Astrocyte (in vitro differentiated cells and primary cell): ENCODE results near the gene SDK1. TPM values are rescaled to one million over a fixed set of nuclear protein-coding genes. Genes with fewer than 3 reads are reported as not detected.

Experiments
- DNase-seq: peaks from one replicate; pipeline ENCODE4 v3.0.0-alpha.2; 2010; ENCODE audit warnings: low read depth
- FAIRE-seq: peaks from 2 replicates; lab custom pipeline; 2011; peaks lifted over from hg19 to GRCh38; lab: Jason Lieb, UNC
- H2AFZ ChIP-seq: 2 replicates; pipeline ENCODE4 v1.6.0; 2012; ENCODE audit warnings: low read depth, low read length, inconsistent platforms
- H3K27ac ChIP-seq: 2 replicates; pipeline ENCODE4 v1.5.1; 2011; ENCODE audit warnings: low read depth, low read length, inconsistent platforms
- H3K27me3 ChIP-seq: 2 replicates; pipeline ENCODE4 v1.6.0; 2011; ENCODE audit warnings: low read length, inconsistent platforms; ENCODE audit not compliant: insufficient read depth
- H3K36me3 ChIP-seq: 2 replicates; pipeline ENCODE4 v1.5.1; 2011; ENCODE audit warnings: low read length, inconsistent platforms; ENCODE audit not compliant: insufficient read depth
- H3K4me1 ChIP-seq: 2 replicates; pipeline ENCODE4 v1.5.1; 2011; ENCODE audit warnings: low read length, inconsistent platforms; ENCODE audit not compliant: insufficient read depth
- H3K4me2 ChIP-seq: 2 replicates; pipeline ENCODE4 v1.6.0; 2012; ENCODE audit warnings: low read length, inconsistent platforms
- H3K4me3 ChIP-seq: 2 replicates; pipeline ENCODE4 v1.5.1; 2011; ENCODE audit warnings: low read depth, mild to moderate bottlenecking, low read length, inconsistent platforms; ENCODE audit not compliant: insufficient read depth
- H3K79me2 ChIP-seq: 2 replicates; pipeline ENCODE4 v1.6.0; 2012; ENCODE audit warnings: mild to moderate bottlenecking, low read length, inconsistent platforms; ENCODE audit not compliant: insufficient read depth
- H3K9ac ChIP-seq: 2 replicates; pipeline ENCODE4 v1.6.0; 2012; ENCODE audit warnings: mild to moderate bottlenecking, low read length, inconsistent platforms
- H3K9me3 ChIP-seq: 2 replicates; pipeline ENCODE4 v1.5.1; 2012; ENCODE audit warnings: low read depth, mild to moderate bottlenecking, low read length, inconsistent platforms; ENCODE audit not compliant: insufficient read depth
- H4K20me1 ChIP-seq: 2 replicates; pipeline ENCODE4 v1.6.0; 2012; ENCODE audit warnings: low read length, inconsistent platforms; ENCODE audit not compliant: insufficient read depth
- H3K27ac Mint-ChIP-seq: one replicate; pipeline ENCODE4 v1.8.0; 2021; ENCODE audit warnings: mild to moderate bottlenecking, mixed read lengths; ENCODE audit not compliant: unreplicated experiment
- H3K27me3 Mint-ChIP-seq: one replicate; pipeline ENCODE4 v1.8.0; 2021; ENCODE audit warnings: low read depth, mixed read lengths; ENCODE audit not compliant: unreplicated experiment
- H3K36me3 Mint-ChIP-seq: one replicate; pipeline ENCODE4 v1.8.0; 2021; ENCODE audit warnings: low read depth, mixed read lengths; ENCODE audit not compliant: unreplicated experiment
- H3K4me1 Mint-ChIP-seq: one replicate; pipeline ENCODE4 v1.8.0; 2021; ENCODE audit warnings: low read depth, mixed read lengths; ENCODE audit not compliant: unreplicated experiment
- H3K4me3 Mint-ChIP-seq: one replicate; pipeline ENCODE4 v1.8.0; 2021; ENCODE audit warnings: mild to moderate bottlenecking, moderate library complexity, mixed read lengths; ENCODE audit not compliant: unreplicated experiment
- H3K9me3 Mint-ChIP-seq: one replicate; pipeline ENCODE4 v1.8.0; 2021; ENCODE audit warnings: mild to moderate bottlenecking, mixed read lengths; ENCODE audit not compliant: unreplicated experiment
- CTCF ChIP-seq: IDR thresholded peaks from 2 replicates; pipeline ENCODE4 v1.5.1; 2011; ENCODE audit warnings: low read depth, mild to moderate bottlenecking, inconsistent platforms, low read length, moderate library complexity; ENCODE audit not compliant: insufficient read depth
- EZH2 ChIP-seq: IDR thresholded peaks from 2 replicates; pipeline ENCODE4 v1.6.1; 2012; ENCODE audit warnings: mild to moderate bottlenecking, low read length, inconsistent platforms; ENCODE audit not compliant: insufficient read depth
- total RNA-seq: library from RNA; stranded (reverse); gene quantifications from 2 replicates; pipeline ENCODE4 v1.2.1, GENCODE V29; 2021

The SDK1 gene
- total RNA-seq, 1 donor from 2014 or later = 4.2 TPM

- no peak overlapping the region for H3K4me2 ChIP-seq
- H4K20me1 ChIP-seq = no peaks in the 10 kb centered on the region
- TF ChIP-seq EZH2 (no peak), CTCF (no peak)
- no peak overlapping the region for H2AFZ ChIP-seq
- Mint-ChIP-seq H3K27ac (no peak overlapping the region), H3K9me3 (peaks cover 3% of the 10 kb centered on the region), H3K4me1 (no peaks in the 10 kb centered on the region), H3K4me3 (no peak overlapping the region), H3K27me3 (peaks cover 19% of the 10 kb centered on the region), H3K36me3 (peaks cover 3% of the 10 kb centered on the region)
- H3K4me3 ChIP-seq = no peak overlapping the region
- no peaks in the 10 kb centered on the region for H3K79me2 ChIP-seq
- DNase-seq = no peak
- no peak for FAIRE-seq
- H3K9me3 ChIP-seq = peaks cover 1% of the 10 kb centered on the region
- no peaks in the 10 kb centered on the region for H3K36me3 ChIP-seq
- no peak overlapping the region for H3K27ac ChIP-seq
- H3K4me1 ChIP-seq = no peaks in the 10 kb centered on the region
- H3K27me3 ChIP-seq = no peaks in the 10 kb centered on the region
- H3K9ac ChIP-seq = no peak overlapping the region
Observed at GRCh38 chr7:4013793-4014192, 712.7 kb downstream of the SDK1 start.

- no peak overlapping the region for H3K27ac ChIP-seq
- H3K4me3 ChIP-seq = no peak overlapping the region
- H3K9me3 Mint-ChIP-seq = peaks cover 9% of the 10 kb centered on the region
- no peaks in the 10 kb centered on the region for H3K79me2 ChIP-seq
- H3K36me3 ChIP-seq = no peaks in the 10 kb centered on the region
- no peak for TF ChIP-seq EZH2
- TF ChIP-seq CTCF = no peak
- no peak overlapping the region for H3K9ac ChIP-seq
- H2AFZ ChIP-seq = no peak overlapping the region
- H3K4me3 Mint-ChIP-seq = no peak overlapping the region
- H3K4me1 ChIP-seq = no peaks in the 10 kb centered on the region
- H4K20me1 ChIP-seq = no peaks in the 10 kb centered on the region
- H3K9me3 ChIP-seq = peaks cover 6% of the 10 kb centered on the region
- H3K27ac Mint-ChIP-seq = no peak overlapping the region
- no peaks in the 10 kb centered on the region for H3K4me1 Mint-ChIP-seq
- peaks cover 3% of the 10 kb centered on the region for H3K36me3 Mint-ChIP-seq
- no peak overlapping the region for H3K4me2 ChIP-seq
- FAIRE-seq = no peak
- peaks cover 19% of the 10 kb centered on the region for H3K27me3 Mint-ChIP-seq
- H3K27me3 ChIP-seq = no peaks in the 10 kb centered on the region
- DNase-seq = no peak
Observed at GRCh38 chr7:4014346-4015050, 713.4 kb downstream of the SDK1 start.

- H3K4me1 ChIP-seq = no peaks in the 10 kb centered on the region
- Mint-ChIP-seq H3K36me3 (peaks cover 6% of the 10 kb centered on the region), H3K4me1 (peaks cover 2% of the 10 kb centered on the region), H3K9me3 (peaks cover 16% of the 10 kb centered on the region), H3K27me3 (peaks cover 10% of the 10 kb centered on the region), H3K27ac (no peak overlapping the region), H3K4me3 (no peak overlapping the region)
- no peak overlapping the region for H3K27ac ChIP-seq
- no peak overlapping the region for H3K9ac ChIP-seq
- H3K4me2 ChIP-seq = no peak overlapping the region
- H2AFZ ChIP-seq = no peak overlapping the region
- H4K20me1 ChIP-seq = no peaks in the 10 kb centered on the region
- peaks cover 10% of the 10 kb centered on the region for H3K9me3 ChIP-seq
- no peak for TF ChIP-seq EZH2
- no peak for TF ChIP-seq CTCF
- no peaks in the 10 kb centered on the region for H3K36me3 ChIP-seq
- FAIRE-seq (no peak), DNase-seq (no peak)
- no peaks in the 10 kb centered on the region for H3K27me3 ChIP-seq
- H3K4me3 ChIP-seq = no peak overlapping the region
- no peaks in the 10 kb centered on the region for H3K79me2 ChIP-seq
Observed at GRCh38 chr7:4015371-4015770, 714.3 kb downstream of the SDK1 start.
